Thyroid gland (tissue), 4 donors: ENCODE results near the gene BSPRY.

Experiments used
- POLR2A ChIP-seq, 2 donors: fragments of 450-650 bp; IDR thresholded peaks; one replicate each; pipeline ENCODE4 v1.6.1; 2017; ENCODE audit warnings: antibody characterized with exemption in 2 of 2, mild to moderate bottlenecking in 2 of 2, moderate library complexity in 1 of 2
- TF ChIP-seq, protein P1 (sequence below), 6 experiments: fragments of 200-600 bp in 3 of 6; fragments of 450-650 bp in 3 of 6; sonication (generic) in 3 of 6; IDR thresholded peaks; one replicate each; pipeline ENCODE4 v1.5.1; 2016 to 2019; ENCODE audit warnings: antibody characterized with exemption in 6 of 6, mild to moderate bottlenecking in 2 of 6, inconsistent platforms in 1 of 6, moderate library complexity in 1 of 6

GRCh38 chr9:113370806-113371325 is 21.5 kb downstream of the BSPRY start:
- TF ChIP-seq, protein P1, sequence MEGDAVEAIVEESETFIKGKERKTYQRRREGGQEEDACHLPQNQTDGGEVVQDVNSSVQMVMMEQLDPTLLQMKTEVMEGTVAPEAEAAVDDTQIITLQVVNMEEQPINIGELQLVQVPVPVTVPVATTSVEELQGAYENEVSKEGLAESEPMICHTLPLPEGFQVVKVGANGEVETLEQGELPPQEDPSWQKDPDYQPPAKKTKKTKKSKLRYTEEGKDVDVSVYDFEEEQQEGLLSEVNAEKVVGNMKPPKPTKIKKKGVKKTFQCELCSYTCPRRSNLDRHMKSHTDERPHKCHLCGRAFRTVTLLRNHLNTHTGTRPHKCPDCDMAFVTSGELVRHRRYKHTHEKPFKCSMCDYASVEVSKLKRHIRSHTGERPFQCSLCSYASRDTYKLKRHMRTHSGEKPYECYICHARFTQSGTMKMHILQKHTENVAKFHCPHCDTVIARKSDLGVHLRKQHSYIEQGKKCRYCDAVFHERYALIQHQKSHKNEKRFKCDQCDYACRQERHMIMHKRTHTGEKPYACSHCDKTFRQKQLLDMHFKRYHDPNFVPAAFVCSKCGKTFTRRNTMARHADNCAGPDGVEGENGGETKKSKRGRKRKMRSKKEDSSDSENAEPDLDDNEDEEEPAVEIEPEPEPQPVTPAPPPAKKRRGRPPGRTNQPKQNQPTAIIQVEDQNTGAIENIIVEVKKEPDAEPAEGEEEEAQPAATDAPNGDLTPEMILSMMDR (IDR thresholded peaks at IDR 0.05) = no peak
- no peak for TF ChIP-seq POLR2A (IDR thresholded peaks at IDR 0.05)
